Prostate gland (tissue), 2 donors: ENCODE data around the gene DNAJC5G.

Source experiments
- POLR2A ChIP-seq: fragments of 450-650 bp; IDR thresholded peaks from one replicate; pipeline ENCODE4 v1.6.1; 2016; ENCODE audit warnings: antibody characterized with exemption, mild to moderate bottlenecking
- POLR2AphosphoS5 ChIP-seq: sonication (generic); formaldehyde crosslinking; IDR thresholded peaks from one replicate; pipeline ENCODE4 v1.6.1; 2017; ENCODE audit warnings: antibody characterized with exemption
- TF ChIP-seq, protein P1 (sequence below), 4 experiments: fragments of 200-600 bp in 2 of 4; fragments of 450-650 bp in 2 of 4; sonication (generic) in 2 of 4; IDR thresholded peaks; 1 replicate in 3 of 4; 2 replicates in 1 of 4; pipeline ENCODE4 v1.5.1; 2016 to 2019; ENCODE audit warnings: antibody characterized with exemption in 4 of 4, mild to moderate bottlenecking in 2 of 4, moderate library complexity in 2 of 4

DNA sequence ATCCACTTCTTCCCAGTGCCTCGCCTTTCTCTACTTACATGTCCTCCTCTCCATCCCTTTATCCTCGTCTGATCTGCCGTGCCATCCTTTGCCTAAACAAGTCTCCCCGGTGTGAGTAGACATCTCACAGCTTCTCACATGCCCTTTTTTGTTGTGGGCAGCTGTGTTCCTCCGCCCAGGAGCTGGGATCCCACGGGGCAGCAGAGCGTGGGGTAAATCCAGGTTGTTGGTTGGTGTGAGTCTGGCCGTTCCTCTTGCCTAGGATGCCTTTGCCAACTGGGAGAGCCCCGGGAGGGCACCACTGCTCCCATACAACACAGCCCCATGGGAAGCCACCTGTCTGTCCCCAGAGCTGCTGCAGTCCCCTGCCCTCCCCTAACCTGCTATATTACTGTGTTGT, 34.8 kb upstream of the DNAJC5G start:
- TF ChIP-seq POLR2A (no peak), POLR2AphosphoS5 (no peak)
- TF ChIP-seq, protein P1, sequence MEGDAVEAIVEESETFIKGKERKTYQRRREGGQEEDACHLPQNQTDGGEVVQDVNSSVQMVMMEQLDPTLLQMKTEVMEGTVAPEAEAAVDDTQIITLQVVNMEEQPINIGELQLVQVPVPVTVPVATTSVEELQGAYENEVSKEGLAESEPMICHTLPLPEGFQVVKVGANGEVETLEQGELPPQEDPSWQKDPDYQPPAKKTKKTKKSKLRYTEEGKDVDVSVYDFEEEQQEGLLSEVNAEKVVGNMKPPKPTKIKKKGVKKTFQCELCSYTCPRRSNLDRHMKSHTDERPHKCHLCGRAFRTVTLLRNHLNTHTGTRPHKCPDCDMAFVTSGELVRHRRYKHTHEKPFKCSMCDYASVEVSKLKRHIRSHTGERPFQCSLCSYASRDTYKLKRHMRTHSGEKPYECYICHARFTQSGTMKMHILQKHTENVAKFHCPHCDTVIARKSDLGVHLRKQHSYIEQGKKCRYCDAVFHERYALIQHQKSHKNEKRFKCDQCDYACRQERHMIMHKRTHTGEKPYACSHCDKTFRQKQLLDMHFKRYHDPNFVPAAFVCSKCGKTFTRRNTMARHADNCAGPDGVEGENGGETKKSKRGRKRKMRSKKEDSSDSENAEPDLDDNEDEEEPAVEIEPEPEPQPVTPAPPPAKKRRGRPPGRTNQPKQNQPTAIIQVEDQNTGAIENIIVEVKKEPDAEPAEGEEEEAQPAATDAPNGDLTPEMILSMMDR (IDR thresholded peaks at IDR 0.05) = no peak
